ENCODE measurements around the gene AMELY. TPM values are rescaled to one million over a fixed set of nuclear protein-coding genes. Genes with fewer than 3 reads are reported as not detected.

The AMELY gene, protein sequence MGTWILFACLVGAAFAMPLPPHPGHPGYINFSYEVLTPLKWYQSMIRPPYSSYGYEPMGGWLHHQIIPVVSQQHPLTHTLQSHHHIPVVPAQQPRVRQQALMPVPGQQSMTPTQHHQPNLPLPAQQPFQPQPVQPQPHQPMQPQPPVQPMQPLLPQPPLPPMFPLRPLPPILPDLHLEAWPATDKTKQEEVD
- total RNA-seq (not detected in 2 replicates), polyA plus RNA-seq (not detected in 2 replicates)

DNA sequence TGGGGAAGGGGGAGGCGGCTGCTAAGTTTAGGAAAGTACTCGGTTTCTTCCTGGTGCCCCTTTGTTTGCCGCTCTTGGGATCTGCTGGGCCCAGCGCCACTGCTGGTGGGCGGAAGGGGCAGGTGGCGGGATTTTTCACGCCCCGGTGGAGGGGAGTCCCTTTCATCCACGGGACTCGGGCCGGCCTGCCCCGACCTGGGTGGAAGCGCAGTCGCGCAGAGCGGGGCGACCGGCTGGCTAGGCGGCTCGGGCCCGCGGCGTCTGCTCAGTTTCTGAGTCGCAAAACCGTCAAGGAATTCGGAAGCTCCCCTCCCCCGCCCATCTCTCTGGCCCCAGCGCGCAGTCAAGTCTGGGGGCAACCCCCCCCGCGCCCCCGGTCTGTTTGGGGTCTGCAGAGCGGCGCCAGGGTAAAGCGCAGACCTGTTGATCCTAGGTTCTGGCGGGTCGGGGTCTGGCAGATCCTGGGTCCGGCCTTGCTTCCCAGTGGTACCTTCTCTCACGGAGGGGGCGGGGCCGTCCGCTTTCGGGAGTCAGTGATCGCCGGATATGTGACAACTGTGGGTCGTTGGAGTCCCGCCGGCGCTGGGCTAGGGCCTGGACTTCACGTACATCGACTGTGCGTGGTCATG is at the start of gene AMELY:
AMELY (minus strand) TSS at position 500 of the 629 bp plus-strand sequence. CDS start 39,144 bp downstream, outside the sequence.
- H3K4me2 ChIP-seq = no peak within 1 kb of the TSS
- no peak within 1 kb of the TSS for H3K4me3 ChIP-seq
- no peaks in the 10 kb centered on the region for H3K27me3 ChIP-seq

DNA sequence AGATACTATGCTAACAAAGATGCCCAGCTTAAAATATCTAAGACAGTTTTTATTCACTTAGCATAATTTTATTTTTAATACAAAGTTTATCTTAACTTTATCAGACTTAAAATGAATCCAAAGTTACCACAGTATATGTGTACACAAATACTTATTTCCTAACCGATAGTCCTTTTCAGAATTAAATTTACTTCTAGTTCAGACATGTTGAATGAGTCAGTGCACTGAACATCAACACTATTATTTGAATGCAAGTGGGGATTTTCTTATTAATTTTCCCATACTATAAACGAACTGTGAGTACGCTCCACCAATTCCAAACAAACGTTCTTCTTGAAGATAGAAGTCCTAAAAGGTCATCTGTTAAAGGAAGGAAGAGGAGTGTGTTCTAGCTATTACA is 38.4 kb upstream of the AMELY start:
- Histone ChIP-seq H4K20me1 (ENCODE audit: insufficient read depth, poor library complexity, severe bottlenecking) (no peaks in the 10 kb centered on the region), H3K27me3 (no peaks in the 10 kb centered on the region)
- no peak for DNase-seq (ENCODE audit: low spot score)

More for the DNA sequence above, at the start of gene AMELY:
- Histone ChIP-seq H3K4me1 (ENCODE audit: insufficient read depth) (no peaks in the 10 kb centered on the region), H3K9me2 (replicated peaks; ENCODE audit: insufficient read depth) (no peaks in the 10 kb centered on the region), H4K20me1 (ENCODE audit: insufficient read depth, poor library complexity, severe bottlenecking) (no peaks in the 10 kb centered on the region), H3K36me3 (replicated peaks; ENCODE audit: insufficient read depth, low read depth) (no peaks in the 10 kb centered on the region), H3K79me2 (no peaks in the 10 kb centered on the region), H3K27ac (no peak within 1 kb of the TSS), H3K9me3 (ENCODE audit: low read depth) (no peaks in the 10 kb centered on the region), H2AFZ (no peak within 1 kb of the TSS)
- TF ChIP-seq, protein P1, sequence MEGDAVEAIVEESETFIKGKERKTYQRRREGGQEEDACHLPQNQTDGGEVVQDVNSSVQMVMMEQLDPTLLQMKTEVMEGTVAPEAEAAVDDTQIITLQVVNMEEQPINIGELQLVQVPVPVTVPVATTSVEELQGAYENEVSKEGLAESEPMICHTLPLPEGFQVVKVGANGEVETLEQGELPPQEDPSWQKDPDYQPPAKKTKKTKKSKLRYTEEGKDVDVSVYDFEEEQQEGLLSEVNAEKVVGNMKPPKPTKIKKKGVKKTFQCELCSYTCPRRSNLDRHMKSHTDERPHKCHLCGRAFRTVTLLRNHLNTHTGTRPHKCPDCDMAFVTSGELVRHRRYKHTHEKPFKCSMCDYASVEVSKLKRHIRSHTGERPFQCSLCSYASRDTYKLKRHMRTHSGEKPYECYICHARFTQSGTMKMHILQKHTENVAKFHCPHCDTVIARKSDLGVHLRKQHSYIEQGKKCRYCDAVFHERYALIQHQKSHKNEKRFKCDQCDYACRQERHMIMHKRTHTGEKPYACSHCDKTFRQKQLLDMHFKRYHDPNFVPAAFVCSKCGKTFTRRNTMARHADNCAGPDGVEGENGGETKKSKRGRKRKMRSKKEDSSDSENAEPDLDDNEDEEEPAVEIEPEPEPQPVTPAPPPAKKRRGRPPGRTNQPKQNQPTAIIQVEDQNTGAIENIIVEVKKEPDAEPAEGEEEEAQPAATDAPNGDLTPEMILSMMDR (IDR thresholded peaks at IDR 0.05; ENCODE audit: poor library complexity) = no peak
- TF ChIP-seq EZH2phosphoT487 (IDR thresholded peaks at IDR 0.05; ENCODE audit: low read depth, severe bottlenecking, unreplicated experiment) (no peak), EZH2 (IDR thresholded peaks at IDR 0.05; ENCODE audit: borderline replicate concordance) (no peak)
- DNase-seq (ENCODE audit: low spot score) = no peak
- WGBS (ENCODE audit: low lambda C conversion rate, missing lambda C conversion rate) = no CpG with 5 or more reads among the region's 52 CpGs

DNA sequence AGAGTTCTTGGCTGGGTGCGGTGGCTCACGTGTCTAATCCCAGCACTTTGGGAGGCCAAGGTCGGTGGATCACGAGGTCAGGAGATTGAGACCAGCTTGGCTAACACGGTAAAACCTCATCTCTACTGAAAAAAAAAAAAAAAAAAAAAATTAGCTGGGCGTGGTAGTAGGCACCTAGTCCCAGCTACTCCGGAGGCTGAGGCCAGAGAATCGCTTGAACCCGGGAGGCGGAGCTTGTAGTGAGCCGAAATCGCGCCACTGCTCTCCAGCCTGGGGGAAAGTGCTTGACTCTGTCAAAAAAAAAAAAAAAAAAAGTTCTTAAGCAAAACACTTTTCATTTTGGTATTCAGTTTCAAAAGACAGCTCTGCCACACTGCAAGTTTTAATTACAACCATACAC is 36.8 kb upstream of the AMELY start:
- Histone ChIP-seq H3K4me3 (no peak overlapping the region), H3K9me2 (replicated peaks; ENCODE audit: insufficient read depth) (no peaks in the 10 kb centered on the region), H3K4me1 (ENCODE audit: insufficient read depth) (no peaks in the 10 kb centered on the region), H3K27ac (no peak overlapping the region), H3K27me3 (no peaks in the 10 kb centered on the region), H4K20me1 (ENCODE audit: insufficient read depth, poor library complexity, severe bottlenecking) (no peaks in the 10 kb centered on the region), H3K36me3 (replicated peaks; ENCODE audit: insufficient read depth, low read depth) (no peaks in the 10 kb centered on the region), H2AFZ (no peak overlapping the region), H3K9me3 (ENCODE audit: low read depth) (no peaks in the 10 kb centered on the region), H3K79me2 (no peaks in the 10 kb centered on the region), H3K4me2 (no peak overlapping the region)
- DNase-seq (ENCODE audit: low spot score) = no peak
- no CpG with 5 or more reads among the region's 13 CpGs for WGBS (ENCODE audit: low lambda C conversion rate, missing lambda C conversion rate)
- TF ChIP-seq EZH2phosphoT487 (IDR thresholded peaks at IDR 0.05; ENCODE audit: low read depth, severe bottlenecking, unreplicated experiment) (no peak), EZH2 (IDR thresholded peaks at IDR 0.05; ENCODE audit: borderline replicate concordance) (no peak)
- TF ChIP-seq, protein P1 (IDR thresholded peaks at IDR 0.05; ENCODE audit: poor library complexity) = no peak

More for the DNA sequence above, 38.4 kb upstream of the AMELY start:
- H3K36me3 ChIP-seq (replicated peaks; ENCODE audit: insufficient read depth, low read depth) = no peaks in the 10 kb centered on the region
- no peak overlapping the region for H3K4me2 ChIP-seq
- H3K79me2 ChIP-seq = no peaks in the 10 kb centered on the region
- H3K9me3 ChIP-seq (ENCODE audit: low read depth) = no peaks in the 10 kb centered on the region
- no peak for TF ChIP-seq EZH2 (IDR thresholded peaks at IDR 0.05; ENCODE audit: borderline replicate concordance)
- TF ChIP-seq, protein P1 (IDR thresholded peaks at IDR 0.05; ENCODE audit: poor library complexity) = no peak
- no peak for TF ChIP-seq EZH2phosphoT487 (IDR thresholded peaks at IDR 0.05; ENCODE audit: low read depth, severe bottlenecking, unreplicated experiment)
- no peak overlapping the region for H3K4me3 ChIP-seq
- no peak overlapping the region for H2AFZ ChIP-seq
- WGBS (ENCODE audit: low lambda C conversion rate, missing lambda C conversion rate) = no CpG with 5 or more reads among the region's 4 CpGs
- H3K27ac ChIP-seq = no peak overlapping the region
- H3K4me1 ChIP-seq (ENCODE audit: insufficient read depth) = no peaks in the 10 kb centered on the region
- H3K9me2 ChIP-seq (replicated peaks; ENCODE audit: insufficient read depth) = no peaks in the 10 kb centered on the region

Measured in hepatocyte (in vitro differentiated cells).